ENCODE data around the gene SLITRK1.

SLITRK1 gene

GRCh38 chr13:83877651-83878355 is 4.5 kb downstream of the SLITRK1 start:
- no peak for TF ChIP-seq EZH2phosphoT487 (IDR thresholded peaks at IDR 0.05; ENCODE audit: low read length)
- no peak for TF ChIP-seq CTCF (IDR thresholded peaks at IDR 0.05; ENCODE audit: low read length)
- TF ChIP-seq EZH2 (optimal IDR thresholded peaks at IDR 0.05; ENCODE audit: low read depth, low read length): no peak
- H3K36me3 ChIP-seq (replicated peaks; ENCODE audit: insufficient read depth, low read length): no peaks in the 10 kb centered on the region
- no peaks in the 10 kb centered on the region for H3K79me2 ChIP-seq (ENCODE audit: low read length)
- H3K4me3 ChIP-seq (ENCODE audit: low read length): no peak overlapping the region
- no peaks in the 10 kb centered on the region for H4K20me1 ChIP-seq (ENCODE audit: insufficient read depth, low read length)
- no peak overlapping the region for H3K9ac ChIP-seq (ENCODE audit: low read length)
- DNase-seq: no peak
- H3K9me3 ChIP-seq (replicated peaks; ENCODE audit: insufficient read depth, low read length): no peaks in the 10 kb centered on the region
- H3K27ac ChIP-seq (ENCODE audit: low read length): no peak overlapping the region
- no peak overlapping the region for H2AFZ ChIP-seq (ENCODE audit: low read length)
- H3K27me3 ChIP-seq (replicated peaks; ENCODE audit: insufficient read depth, low read length): no peaks in the 10 kb centered on the region
- no peaks in the 10 kb centered on the region for H3F3A ChIP-seq (ENCODE audit: insufficient read depth, low read length)
- H3K4me2 ChIP-seq (ENCODE audit: low read depth, low read length): no peak overlapping the region
- H3K9me2 ChIP-seq (replicated peaks; ENCODE audit: insufficient read depth, low read length): no peaks in the 10 kb centered on the region
- no peaks in the 10 kb centered on the region for H3K4me1 ChIP-seq (ENCODE audit: low read length)

- H3K4me1 ChIP-seq (ENCODE audit: low read length): no peaks in the 10 kb centered on the region
- H3K79me2 ChIP-seq (ENCODE audit: low read length): no peaks in the 10 kb centered on the region
- H4K20me1 ChIP-seq (ENCODE audit: insufficient read depth, low read length): no peaks in the 10 kb centered on the region
- no peak overlapping the region for H2AFZ ChIP-seq (ENCODE audit: low read length)
- no peaks in the 10 kb centered on the region for H3F3A ChIP-seq (ENCODE audit: insufficient read depth, low read length)
- no peak overlapping the region for H3K9ac ChIP-seq (ENCODE audit: low read length)
- H3K36me3 ChIP-seq (replicated peaks; ENCODE audit: insufficient read depth, low read length): no peaks in the 10 kb centered on the region
- no peaks in the 10 kb centered on the region for H3K9me3 ChIP-seq (replicated peaks; ENCODE audit: insufficient read depth, low read length)
- H3K27me3 ChIP-seq (replicated peaks; ENCODE audit: insufficient read depth, low read length): no peaks in the 10 kb centered on the region
- no peak overlapping the region for H3K4me3 ChIP-seq (ENCODE audit: low read length)
- H3K27ac ChIP-seq (ENCODE audit: low read length): no peak overlapping the region
- no peak overlapping the region for H3K4me2 ChIP-seq (ENCODE audit: low read depth, low read length)
- DNase-seq: no peak
- TF ChIP-seq EZH2 (optimal IDR thresholded peaks at IDR 0.05; ENCODE audit: low read depth, low read length): no peak
- TF ChIP-seq CTCF (IDR thresholded peaks at IDR 0.05; ENCODE audit: low read length): no peak
- no peak for TF ChIP-seq EZH2phosphoT487 (IDR thresholded peaks at IDR 0.05; ENCODE audit: low read length)
- H3K9me2 ChIP-seq (replicated peaks; ENCODE audit: insufficient read depth, low read length): no peaks in the 10 kb centered on the region
These were observed 5.7 kb downstream of the SLITRK1 start for GRCh38 chr13:83876546-83876945.

GRCh38 chr13:83867708-83868107 is 14.6 kb downstream of the SLITRK1 start:
- Histone ChIP-seq H4K20me1 (ENCODE audit: insufficient read depth, low read length) (no peaks in the 10 kb centered on the region), H3K9ac (ENCODE audit: low read length) (no peak overlapping the region), H3K9me3 (replicated peaks; ENCODE audit: insufficient read depth, low read length) (no peaks in the 10 kb centered on the region), H3K36me3 (replicated peaks; ENCODE audit: insufficient read depth, low read length) (no peaks in the 10 kb centered on the region), H3K9me2 (replicated peaks; ENCODE audit: insufficient read depth, low read length) (no peaks in the 10 kb centered on the region), H3K27me3 (replicated peaks; ENCODE audit: insufficient read depth, low read length) (no peaks in the 10 kb centered on the region), H3K27ac (ENCODE audit: low read length) (no peak overlapping the region), H3K4me1 (ENCODE audit: low read length) (no peaks in the 10 kb centered on the region), H3K79me2 (ENCODE audit: low read length) (no peaks in the 10 kb centered on the region), H3K4me3 (ENCODE audit: low read length) (no peak overlapping the region), H2AFZ (ENCODE audit: low read length) (no peak overlapping the region), H3F3A (ENCODE audit: insufficient read depth, low read length) (no peaks in the 10 kb centered on the region), H3K4me2 (ENCODE audit: low read depth, low read length) (no peak overlapping the region)
- no peak for TF ChIP-seq CTCF (IDR thresholded peaks at IDR 0.05; ENCODE audit: low read length)
- TF ChIP-seq EZH2phosphoT487 (IDR thresholded peaks at IDR 0.05; ENCODE audit: low read length): no peak
- TF ChIP-seq EZH2 (optimal IDR thresholded peaks at IDR 0.05; ENCODE audit: low read depth, low read length): no peak
- no peak for DNase-seq

Measured in MM.1S (cell line).